K562 (cell line): ENCODE results near the gene DOCK4. TPM values are rescaled to one million over a fixed set of nuclear protein-coding genes. Genes with fewer than 3 reads are reported as not detected.

Source experiments
- ATAC-seq: fragments of 200-7000 bp; cut with Tn5 transposase; 3 replicates; pipeline ENCODE4 v1.9.1; 2020; ENCODE audit warnings: moderate library complexity
- BruUV-seq: library from RNA; stranded (reverse); fragments of 400-500 nt; replicated peaks from 2 replicates; lab custom pipeline; 2021; lab: Mats Ljungman, UMichigan
- CTCF ChIA-PET: fragments of 300-600 bp; formaldehyde crosslinking; extraction: SDS; loops from one replicate; lab custom pipeline; 2021; ENCODE audit warnings: low intra/inter-chr PET ratio; lab: Yijun Ruan, JAX
- POLR2A ChIA-PET: fragments of 300-600, 350-650 bp; sonication (Branson Sonifier 250); formaldehyde crosslinking; extraction: SDS; loops from one replicate; lab custom pipeline; 2021; ENCODE audit warnings: antibody characterized with exemption, inconsistent platforms; lab: Yijun Ruan, JAX
- DNase-seq, 4 experiments: peaks; one replicate each; pipeline versions ENCODE4 v3.0.0 to v3.0.0-alpha.2; 2011 to 2018; ENCODE audit warnings: low spot score in 3 of 4, mixed read lengths in 3 of 4; ENCODE audit errors: extremely low read depth in 1 of 4
- FAIRE-seq: peaks from 2 replicates; lab custom pipeline; 2011; peaks lifted over from hg19 to GRCh38; lab: Jason Lieb, UNC
- H2AFZ ChIP-seq: 2 replicates; pipeline ENCODE4 v1.6.0; 2011; ENCODE audit warnings: low read depth, low read length, control low read depth, inconsistent platforms
- H3K27ac ChIP-seq: fragments of 200-600 bp; 3 replicates; pipeline ENCODE4 v1.8.0; 2011; ENCODE audit warnings: low read depth, mild to moderate bottlenecking, control low read depth, inconsistent platforms, low read length, moderate library complexity, mixed read lengths; ENCODE audit errors: extremely low read depth
- H3K27me3 ChIP-seq, 2 experiments: fragments of 300-600 bp in 1 of 2; 2 replicates in 1 of 2; 3 replicates in 1 of 2; pipeline versions ENCODE4 v1.6.0 to v1.8.0; 2011; ENCODE audit warnings: inconsistent platforms in 2 of 2, low read length in 2 of 2, mild to moderate bottlenecking in 1 of 2, mixed read lengths in 1 of 2, moderate library complexity in 1 of 2; ENCODE audit not compliant: control insufficient read depth in 2 of 2, insufficient read depth in 2 of 2
- H3K36me3 ChIP-seq: fragments of 300-600 bp; 3 replicates; pipeline ENCODE4 v1.8.0; 2011; ENCODE audit warnings: mild to moderate bottlenecking, low read length, inconsistent platforms; ENCODE audit not compliant: control insufficient read depth, insufficient read depth
- H3K4me1 ChIP-seq, 2 experiments: fragments of 200-600 bp in 1 of 2; replicated peaks in 1 of 2; 2 replicates in 1 of 2; 3 replicates in 1 of 2; pipeline versions ENCODE4 v1.5.1 to v1.8.0; 2011; ENCODE audit warnings: inconsistent platforms in 2 of 2, low read length in 2 of 2, mild to moderate bottlenecking in 1 of 2, mixed read lengths in 1 of 2, moderate library complexity in 1 of 2; ENCODE audit not compliant: control insufficient read depth in 2 of 2, insufficient read depth in 2 of 2
- H3K4me2 ChIP-seq: 2 replicates; pipeline ENCODE4 v1.6.1; 2011; ENCODE audit warnings: low read length, control low read depth, inconsistent platforms, mixed read lengths; ENCODE audit not compliant: insufficient read depth
- H3K4me3 ChIP-seq: fragments of 200-600 bp; sonication (generic), shearing (Covaris generic); 2 replicates; pipeline ENCODE4 v1.5.1; 2016; ENCODE audit warnings: control low read depth, inconsistent platforms
- H3K79me2 ChIP-seq: fragments of 200-600 bp; 3 replicates; pipeline ENCODE4 v1.8.0; 2011; ENCODE audit warnings: low read length, inconsistent platforms; ENCODE audit not compliant: control insufficient read depth, insufficient read depth
- H3K9ac ChIP-seq, 2 experiments: 2 replicates each; pipeline versions ENCODE4 v1.6.0 to v1.6.1; 2011; ENCODE audit warnings: low read depth in 2 of 2, low read length in 2 of 2, control low read depth in 1 of 2, inconsistent platforms in 1 of 2, mild to moderate bottlenecking in 1 of 2, mixed read lengths in 1 of 2; ENCODE audit not compliant: insufficient read depth in 1 of 2
- H3K9me1 ChIP-seq: one replicate; pipeline ENCODE4 v1.6.0; 2011; ENCODE audit warnings: inconsistent platforms, mild to moderate bottlenecking, low read length, moderate library complexity; ENCODE audit not compliant: control insufficient read depth, insufficient read depth
- H3K9me3 ChIP-seq: replicated peaks from 2 replicates; pipeline ENCODE4 v1.5.1; 2011; ENCODE audit warnings: low read depth, low read length, inconsistent platforms; ENCODE audit not compliant: control insufficient read depth, insufficient read depth
- H4K20me1 ChIP-seq: replicated peaks from 2 replicates; pipeline ENCODE4 v1.6.1; 2011; ENCODE audit warnings: low read length, inconsistent platforms, mixed read lengths; ENCODE audit not compliant: control insufficient read depth, insufficient read depth
- BRD9 ChIP-seq: fragments of 450-650 bp; IDR thresholded peaks from 2 replicates; pipeline ENCODE4 v1.6.1; 2018; ENCODE audit warnings: low read depth; ENCODE audit not compliant: partially characterized antibody
- BRF1 ChIP-seq: IDR thresholded peaks from 3 replicates; pipeline ENCODE4 v1.6.1; 2011; ENCODE audit warnings: borderline replicate concordance, mild to moderate bottlenecking; ENCODE audit not compliant: insufficient read length; ENCODE audit errors: extremely low read depth
- CAMTA2 ChIP-seq: fragments of 250-450 bp; sonication (Bioruptor Pico); conservative IDR thresholded peaks from 2 replicates; pipeline ENCODE4 v1.5.1; 2022
- MCM2 ChIP-seq: fragments of 450-650 bp; IDR thresholded peaks from 2 replicates; pipeline ENCODE4 v1.6.1; 2017; ENCODE audit warnings: low read depth, mild to moderate bottlenecking
- MEIS2 ChIP-seq: fragments of 450-650 bp; IDR thresholded peaks from 2 replicates; pipeline ENCODE4 v1.6.1; 2014; ENCODE audit warnings: mild to moderate bottlenecking; ENCODE audit not compliant: partially characterized antibody
- MTF1 ChIP-seq: fragments of 250-450 bp; sonication (Bioruptor Pico); IDR thresholded peaks from 2 replicates; pipeline ENCODE4 v1.9.0; 2021; ENCODE audit warnings: moderate library complexity, mild to moderate bottlenecking, inconsistent platforms, borderline replicate concordance
- NFIC ChIP-seq: fragments of 450-650 bp; IDR thresholded peaks from 2 replicates; pipeline ENCODE4 v1.6.1; 2017; ENCODE audit warnings: mild to moderate bottlenecking, inconsistent platforms
- NFXL1 ChIP-seq: fragments of 450-650 bp; formaldehyde crosslinking; IDR thresholded peaks from 2 replicates; pipeline ENCODE4 v1.4.0; 2021; ENCODE audit warnings: mild to moderate bottlenecking
- NFYB ChIP-seq: IDR thresholded peaks from 2 replicates; pipeline ENCODE4 v1.6.1; 2011; ENCODE audit warnings: mild to moderate bottlenecking, moderate library complexity; ENCODE audit not compliant: insufficient read length; ENCODE audit errors: extremely low read depth
- PTBP1 ChIP-seq: fragments of 200-400 bp; formaldehyde crosslinking; IDR thresholded peaks from 2 replicates; pipeline ENCODE4 v1.6.1; 2017; ENCODE audit warnings: low read depth, low read length
- SETDB1 ChIP-seq: IDR thresholded peaks from one replicate; pipeline ENCODE4 v1.6.1; 2012; ENCODE audit warnings: low read length, control low read depth, inconsistent platforms
- ZFX ChIP-seq: sonication (generic); formaldehyde crosslinking; IDR thresholded peaks from 2 replicates; pipeline ENCODE4 v1.8.0; 2022; ENCODE audit warnings: mild to moderate bottlenecking, missing genetic modification reagents, moderate library complexity
- ZNF311 ChIP-seq: fragments of 250-450 bp; sonication (Bioruptor Pico); IDR thresholded peaks from 2 replicates; pipeline ENCODE4 v1.4.0; 2020; ENCODE audit warnings: mild to moderate bottlenecking, moderate library complexity
- ZNF384 ChIP-seq: IDR thresholded peaks from 2 replicates; pipeline ENCODE4 v1.6.1; 2012; ENCODE audit warnings: low read depth, low read length, improper control_type of control experiment
- ZNF589 ChIP-seq: fragments of 200-800 bp; sonication (Bioruptor generic); IDR thresholded peaks from 2 replicates; pipeline ENCODE4 v1.6.1; 2016; ENCODE audit warnings: low read depth, missing genetic modification characterization, missing compliant biosample characterization
- ZNF830 ChIP-seq: fragments of 250-450 bp; sonication (Bioruptor Pico); IDR thresholded peaks from 2 replicates; pipeline ENCODE4 v1.5.0; 2021; ENCODE audit warnings: mild to moderate bottlenecking
- WGBS: fragments of 100-300 bp; shearing (Covaris generic); methylation state at CpG from one replicate; pipeline ENCODE4 v1.1.6; 2016; ENCODE audit warnings: low coverage, mixed read lengths; ENCODE audit not compliant: insufficient coverage; ENCODE audit errors: missing lambda C conversion rate; 5-methylcytosine and 5-hydroxymethylcytosine counted together
- in situ Hi-C: fragments of 300-500 bp; cut with MboI; formaldehyde crosslinking; loops from 4 replicates; pipeline ENCODE4 v1.15.0; 2018; ENCODE audit warnings: inconsistent platforms, mixed read lengths
- intact Hi-C: fragments of 100-400 bp; cut with micrococcal nuclease; formaldehyde crosslinking; loops from 2 replicates; pipeline ENCODE4 v1.14.2; 2022
- polyA plus RNA-seq, 8 experiments: library from polyadenylated mRNA; depleted of rRNA in 4 of 8; stranded (reverse) in 5 of 8; unstranded in 3 of 8; fragments of >200 nt; fragmentation: Nextera tagmentation in 2 of 8; fragmentation: Illumina TruSeq in 1 of 8; extraction: Ambion mirVana in 2 of 8; extraction: Trizol in 1 of 8; gene quantifications; 2 replicates each; pipeline versions ENCODE4 v1.2.1 to v1.2.3, GENCODE V29; 2011 to 2014; ENCODE audit warnings: inconsistent platforms in 1 of 8, missing spikeins in 1 of 8
- total RNA-seq, 7 experiments: library from RNA; depleted of rRNA in 6 of 7; stranded (reverse); fragments of >200 nt in 6 of 7; fragmentation: Illumina TruSeq in 2 of 7; extraction: Trizol in 2 of 7; gene quantifications; 2 replicates each; pipeline versions ENCODE4 v1.2.1 to v1.2.3, GENCODE V29; 2011 to 2021; ENCODE audit warnings: low replicate concordance in 1 of 7
- TF ChIP-seq, protein P1 (sequence below): IDR thresholded peaks from 3 replicates; pipeline ENCODE4 v1.6.1; 2011; ENCODE audit warnings: borderline replicate concordance, mild to moderate bottlenecking; ENCODE audit not compliant: insufficient read length, insufficient read depth
- TF ChIP-seq, protein P2 (sequence below): conservative IDR thresholded peaks from 2 replicates; pipeline ENCODE4 v1.6.1; 2011; ENCODE audit warnings: low read depth, mild to moderate bottlenecking, low read length; ENCODE audit not compliant: control insufficient read depth
- TF ChIP-seq, protein P3 (sequence below): fragments of 450-650 bp; IDR thresholded peaks from 2 replicates; pipeline ENCODE4 v1.6.1; 2017; ENCODE audit warnings: mild to moderate bottlenecking, moderate library complexity

DOCK4 gene
- total and polyA plus RNA-seq, 9 of the 15 experiments (the other 6 are each of a cell fraction or from before 2014, with no cell fraction given), result 0.42 to 5.7 (median 2.3) TPM

DNA sequence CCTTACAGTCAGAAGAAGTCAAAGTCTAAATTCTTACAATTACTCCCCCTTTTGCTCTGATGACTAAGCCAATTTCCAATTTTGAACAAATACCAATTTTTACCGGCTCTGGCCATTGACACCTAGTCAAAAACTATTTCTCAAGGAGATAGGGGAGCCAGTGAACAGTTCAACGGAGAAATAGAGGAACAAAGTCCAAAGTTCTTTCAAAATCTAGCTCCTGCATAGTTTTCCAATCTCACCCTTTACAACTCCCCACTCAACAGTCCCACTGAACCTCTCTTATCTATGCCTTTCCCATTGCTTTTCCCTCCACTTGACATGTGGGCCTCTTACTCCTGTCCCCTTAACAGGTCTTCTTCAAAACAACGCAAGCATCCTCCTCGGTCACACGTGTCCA, 192.9 kb downstream of the DOCK4 start (continued):
- TF ChIP-seq, protein P1, sequence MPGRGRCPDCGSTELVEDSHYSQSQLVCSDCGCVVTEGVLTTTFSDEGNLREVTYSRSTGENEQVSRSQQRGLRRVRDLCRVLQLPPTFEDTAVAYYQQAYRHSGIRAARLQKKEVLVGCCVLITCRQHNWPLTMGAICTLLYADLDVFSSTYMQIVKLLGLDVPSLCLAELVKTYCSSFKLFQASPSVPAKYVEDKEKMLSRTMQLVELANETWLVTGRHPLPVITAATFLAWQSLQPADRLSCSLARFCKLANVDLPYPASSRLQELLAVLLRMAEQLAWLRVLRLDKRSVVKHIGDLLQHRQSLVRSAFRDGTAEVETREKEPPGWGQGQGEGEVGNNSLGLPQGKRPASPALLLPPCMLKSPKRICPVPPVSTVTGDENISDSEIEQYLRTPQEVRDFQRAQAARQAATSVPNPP, result no peak
- TF ChIP-seq NFIC (no peak), ZNF384 (no peak), ZNF589 (CRISPR knock-in tag) (no peak), PTBP1 (no peak), CAMTA2 (CRISPR knock-in tag) (no peak)
- TF ChIP-seq, protein P2, sequence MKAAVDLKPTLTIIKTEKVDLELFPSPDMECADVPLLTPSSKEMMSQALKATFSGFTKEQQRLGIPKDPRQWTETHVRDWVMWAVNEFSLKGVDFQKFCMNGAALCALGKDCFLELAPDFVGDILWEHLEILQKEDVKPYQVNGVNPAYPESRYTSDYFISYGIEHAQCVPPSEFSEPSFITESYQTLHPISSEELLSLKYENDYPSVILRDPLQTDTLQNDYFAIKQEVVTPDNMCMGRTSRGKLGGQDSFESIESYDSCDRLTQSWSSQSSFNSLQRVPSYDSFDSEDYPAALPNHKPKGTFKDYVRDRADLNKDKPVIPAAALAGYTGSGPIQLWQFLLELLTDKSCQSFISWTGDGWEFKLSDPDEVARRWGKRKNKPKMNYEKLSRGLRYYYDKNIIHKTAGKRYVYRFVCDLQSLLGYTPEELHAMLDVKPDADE, result no peak

DNA sequence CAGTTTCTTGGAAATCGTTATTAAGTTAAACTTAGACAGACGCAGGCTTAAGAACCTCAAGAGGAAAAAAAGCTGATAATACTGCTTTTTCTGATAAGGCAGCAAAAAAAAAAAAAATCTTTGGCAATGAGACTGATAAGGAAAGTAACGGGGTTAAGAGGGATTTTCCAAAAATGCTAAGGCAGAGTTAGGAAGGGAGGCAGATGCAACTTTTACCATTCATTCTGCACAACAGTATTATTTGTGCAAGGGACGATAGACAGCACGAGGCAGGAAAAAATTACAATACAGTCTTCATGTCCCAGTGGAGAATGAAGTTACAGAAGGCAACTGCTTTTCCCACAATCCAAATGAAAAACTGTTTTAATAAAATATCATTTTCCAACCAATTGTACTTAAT, 194.0 kb downstream of the DOCK4 start:
- Histone ChIP-seq H3K36me3 (no peaks in the 10 kb centered on the region), H3K27me3 (no peaks in the 10 kb centered on the region; a peak in 1 of 5 replicates), H3K79me2 (no peaks in the 10 kb centered on the region), H3K9me3 (no peaks in the 10 kb centered on the region), H3K9me1 (no peaks in the 10 kb centered on the region), H3K4me2 (no peak overlapping the region), H3K4me1 (no peaks in the 10 kb centered on the region), H3K27ac (no peak overlapping the region), H3K4me3 (no peak overlapping the region), H2AFZ (no peak overlapping the region), H3K9ac (no peak overlapping the region), H4K20me1 (no peaks in the 10 kb centered on the region)
- under 1% methylated on average over 5 of the region's 5 CpGs for WGBS
- ATAC-seq (no peak), DNase-seq (no peak), FAIRE-seq (no peak)
- ChIA-PET CTCF (no interaction called here), POLR2A (no interaction called here)
- intact Hi-C loops (no loop called here), in situ Hi-C loops (no loop called here)
- no TSS peak for BruUV-seq
- TF ChIP-seq BRF1 (no peak), NFYB (no peak), MTF1 (CRISPR knock-in tag) (no peak), MEIS2 (no peak), ZNF311 (CRISPR knock-in tag) (no peak), ZFX (CRISPR knock-in tag) (no peak), ZNF830 (CRISPR knock-in tag) (no peak), BRD9 (no peak), SETDB1 (no peak), MCM2 (no peak), NFXL1 (CRISPR knock-in tag) (no peak)
- TF ChIP-seq, protein P3, sequence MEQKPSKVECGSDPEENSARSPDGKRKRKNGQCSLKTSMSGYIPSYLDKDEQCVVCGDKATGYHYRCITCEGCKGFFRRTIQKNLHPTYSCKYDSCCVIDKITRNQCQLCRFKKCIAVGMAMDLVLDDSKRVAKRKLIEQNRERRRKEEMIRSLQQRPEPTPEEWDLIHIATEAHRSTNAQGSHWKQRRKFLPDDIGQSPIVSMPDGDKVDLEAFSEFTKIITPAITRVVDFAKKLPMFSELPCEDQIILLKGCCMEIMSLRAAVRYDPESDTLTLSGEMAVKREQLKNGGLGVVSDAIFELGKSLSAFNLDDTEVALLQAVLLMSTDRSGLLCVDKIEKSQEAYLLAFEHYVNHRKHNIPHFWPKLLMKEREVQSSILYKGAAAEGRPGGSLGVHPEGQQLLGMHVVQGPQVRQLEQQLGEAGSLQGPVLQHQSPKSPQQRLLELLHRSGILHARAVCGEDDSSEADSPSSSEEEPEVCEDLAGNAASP, result no peak
